GM12878 (cell line): ENCODE measurements around the gene CMBL.

Source experiments
- BACH1 ChIP-seq: fragments of 450-650 bp; IDR thresholded peaks from 2 replicates; pipeline ENCODE4 v1.6.1; 2017; ENCODE audit warnings: mild to moderate bottlenecking, borderline replicate concordance
- TF ChIP-seq, protein P1 (sequence below): IDR thresholded peaks from 2 replicates; pipeline ENCODE4 v1.6.1; 2012; ENCODE audit warnings: mild to moderate bottlenecking, low read depth, low read length

DNA sequence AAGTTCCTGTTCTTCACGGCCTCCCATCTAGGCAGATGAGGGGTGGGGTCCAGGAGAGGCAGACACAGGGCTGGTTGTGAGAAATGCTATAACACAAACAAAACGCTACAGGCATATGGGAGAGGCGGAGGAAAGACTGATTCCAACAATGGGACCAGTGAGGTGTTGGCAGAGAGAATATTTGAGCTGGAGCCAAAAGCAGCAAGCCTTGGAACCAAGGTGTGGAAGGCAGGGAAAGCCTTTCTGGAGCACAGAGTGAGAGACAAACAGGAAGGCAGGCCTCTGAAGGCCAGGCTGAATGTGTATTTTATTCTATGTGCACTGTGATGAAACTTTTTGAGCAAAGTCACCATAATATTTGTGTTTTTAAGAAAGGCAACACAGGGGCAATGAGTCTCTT is 60.9 kb downstream of the CMBL start:
- TF ChIP-seq, protein P1, sequence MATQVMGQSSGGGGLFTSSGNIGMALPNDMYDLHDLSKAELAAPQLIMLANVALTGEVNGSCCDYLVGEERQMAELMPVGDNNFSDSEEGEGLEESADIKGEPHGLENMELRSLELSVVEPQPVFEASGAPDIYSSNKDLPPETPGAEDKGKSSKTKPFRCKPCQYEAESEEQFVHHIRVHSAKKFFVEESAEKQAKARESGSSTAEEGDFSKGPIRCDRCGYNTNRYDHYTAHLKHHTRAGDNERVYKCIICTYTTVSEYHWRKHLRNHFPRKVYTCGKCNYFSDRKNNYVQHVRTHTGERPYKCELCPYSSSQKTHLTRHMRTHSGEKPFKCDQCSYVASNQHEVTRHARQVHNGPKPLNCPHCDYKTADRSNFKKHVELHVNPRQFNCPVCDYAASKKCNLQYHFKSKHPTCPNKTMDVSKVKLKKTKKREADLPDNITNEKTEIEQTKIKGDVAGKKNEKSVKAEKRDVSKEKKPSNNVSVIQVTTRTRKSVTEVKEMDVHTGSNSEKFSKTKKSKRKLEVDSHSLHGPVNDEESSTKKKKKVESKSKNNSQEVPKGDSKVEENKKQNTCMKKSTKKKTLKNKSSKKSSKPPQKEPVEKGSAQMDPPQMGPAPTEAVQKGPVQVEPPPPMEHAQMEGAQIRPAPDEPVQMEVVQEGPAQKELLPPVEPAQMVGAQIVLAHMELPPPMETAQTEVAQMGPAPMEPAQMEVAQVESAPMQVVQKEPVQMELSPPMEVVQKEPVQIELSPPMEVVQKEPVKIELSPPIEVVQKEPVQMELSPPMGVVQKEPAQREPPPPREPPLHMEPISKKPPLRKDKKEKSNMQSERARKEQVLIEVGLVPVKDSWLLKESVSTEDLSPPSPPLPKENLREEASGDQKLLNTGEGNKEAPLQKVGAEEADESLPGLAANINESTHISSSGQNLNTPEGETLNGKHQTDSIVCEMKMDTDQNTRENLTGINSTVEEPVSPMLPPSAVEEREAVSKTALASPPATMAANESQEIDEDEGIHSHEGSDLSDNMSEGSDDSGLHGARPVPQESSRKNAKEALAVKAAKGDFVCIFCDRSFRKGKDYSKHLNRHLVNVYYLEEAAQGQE: no peak
- TF ChIP-seq BACH1: no peak
